ENCODE results near the gene ELMO1.

GRCh38 chr7:37031571-37032257 lies 416.9 kb downstream of the ELMO1 start:
- no peak for TF ChIP-seq CTCF (IDR thresholded peaks at IDR 0.05)
- TF ChIP-seq POLR2A (IDR thresholded peaks at IDR 0.05): no peak

Data from adrenal gland (tissue), 5 donors.